OCI-LY7 (cell line): Measurements from ENCODE around the gene ODC1.

Experiments
- EZH2phosphoT487 ChIP-seq: fragments of 200-600 bp; sonication (generic); IDR thresholded peaks from 2 replicates; pipeline ENCODE4 v1.6.1; 2018; ENCODE audit warnings: low read depth, borderline replicate concordance, mild to moderate bottlenecking, mixed run types, antibody characterized with exemption, low read length, moderate library complexity, mixed read lengths
- TF ChIP-seq, protein P1 (sequence below): fragments of 200-600 bp; sonication (generic); conservative IDR thresholded peaks from 2 replicates; pipeline ENCODE4 v1.5.1; 2014; ENCODE audit warnings: mild to moderate bottlenecking, antibody characterized with exemption, low read length, moderate library complexity, mixed read lengths

DNA sequence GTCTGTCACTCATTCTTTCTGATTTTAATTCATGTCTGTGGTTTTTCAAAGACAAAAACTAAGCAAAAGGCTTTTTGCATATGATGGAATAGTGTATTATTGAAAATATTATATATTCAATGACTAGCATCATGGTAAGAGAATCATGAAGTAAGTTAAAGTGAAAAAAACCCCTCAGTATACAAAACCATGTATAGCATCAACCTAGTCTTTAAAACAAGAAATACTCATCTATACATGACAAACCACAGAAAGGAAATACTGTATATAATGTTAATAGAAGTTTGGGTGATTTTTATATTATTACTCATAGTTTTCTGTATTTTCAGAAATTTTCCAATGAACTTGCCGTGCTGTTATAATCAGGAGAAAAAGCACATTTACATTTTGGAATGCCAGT, 38.0 kb upstream of the ODC1 start:
- TF ChIP-seq, protein P1, sequence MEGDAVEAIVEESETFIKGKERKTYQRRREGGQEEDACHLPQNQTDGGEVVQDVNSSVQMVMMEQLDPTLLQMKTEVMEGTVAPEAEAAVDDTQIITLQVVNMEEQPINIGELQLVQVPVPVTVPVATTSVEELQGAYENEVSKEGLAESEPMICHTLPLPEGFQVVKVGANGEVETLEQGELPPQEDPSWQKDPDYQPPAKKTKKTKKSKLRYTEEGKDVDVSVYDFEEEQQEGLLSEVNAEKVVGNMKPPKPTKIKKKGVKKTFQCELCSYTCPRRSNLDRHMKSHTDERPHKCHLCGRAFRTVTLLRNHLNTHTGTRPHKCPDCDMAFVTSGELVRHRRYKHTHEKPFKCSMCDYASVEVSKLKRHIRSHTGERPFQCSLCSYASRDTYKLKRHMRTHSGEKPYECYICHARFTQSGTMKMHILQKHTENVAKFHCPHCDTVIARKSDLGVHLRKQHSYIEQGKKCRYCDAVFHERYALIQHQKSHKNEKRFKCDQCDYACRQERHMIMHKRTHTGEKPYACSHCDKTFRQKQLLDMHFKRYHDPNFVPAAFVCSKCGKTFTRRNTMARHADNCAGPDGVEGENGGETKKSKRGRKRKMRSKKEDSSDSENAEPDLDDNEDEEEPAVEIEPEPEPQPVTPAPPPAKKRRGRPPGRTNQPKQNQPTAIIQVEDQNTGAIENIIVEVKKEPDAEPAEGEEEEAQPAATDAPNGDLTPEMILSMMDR: no peak
- no peak for TF ChIP-seq EZH2phosphoT487
